SIG-M5 (cell line): ENCODE results near the gene TRIM47.

Experiments
- DNase-seq: peaks from one replicate; lab custom pipeline; 2025; lab: John Stamatoyannopoulos, UW

The TRIM47 gene

GRCh38 chr17:75878174-75878998 is at the start of gene TRIM47:
TRIM47 (minus strand) TSS chr17:75878581; CDS start chr17:75878548, 33 bp downstream.
- no peak for DNase-seq

- DNase-seq, result no peak
Observed at GRCh38 chr17:75927286-75927922, 49.0 kb upstream of the TRIM47 start.

GRCh38 chr17:75926456-75926855 is 48.1 kb upstream of the TRIM47 start:
- DNase-seq, result no peak

GRCh38 chr17:75925912-75926311 is 47.5 kb upstream of the TRIM47 start:
- no peak for DNase-seq

- DNase-seq, result no peak
Observed at GRCh38 chr17:75925103-75925502, 46.7 kb upstream of the TRIM47 start.

- DNase-seq, result no peak
Observed at GRCh38 chr17:75922963-75923874, 44.8 kb upstream of the TRIM47 start.

GRCh38 chr17:75922173-75922961 is 44.0 kb upstream of the TRIM47 start:
- DNase-seq, result no peak

- DNase-seq, result no peak
Observed at GRCh38 chr17:75921596-75921995, 43.2 kb upstream of the TRIM47 start.

GRCh38 chr17:75920045-75920560 is 41.7 kb upstream of the TRIM47 start:
- DNase-seq, result no peak

GRCh38 chr17:75919611-75920010 is 41.2 kb upstream of the TRIM47 start:
- DNase-seq, result no peak

- DNase-seq, result no peak
Observed at GRCh38 chr17:75917917-75918445, 39.6 kb upstream of the TRIM47 start.

GRCh38 chr17:75917141-75917916 is 38.9 kb upstream of the TRIM47 start:
- no peak for DNase-seq

- no peak for DNase-seq
Observed at GRCh38 chr17:75915268-75915667, 36.9 kb upstream of the TRIM47 start.

- no peak for DNase-seq
Observed at GRCh38 chr17:75914643-75915267, 36.4 kb upstream of the TRIM47 start.

GRCh38 chr17:75913537-75914210 is 35.3 kb upstream of the TRIM47 start:
- DNase-seq, result no peak

- DNase-seq, result no peak
Observed at GRCh38 chr17:75910699-75911098, 32.3 kb upstream of the TRIM47 start.

GRCh38 chr17:75909812-75910274 is 31.5 kb upstream of the TRIM47 start:
- DNase-seq, result no peak

- no peak for DNase-seq
Observed at GRCh38 chr17:75909051-75909811, 30.9 kb upstream of the TRIM47 start.
